GM18858 (cell line): ENCODE results near the gene CAMSAP1.

ENCODE experiments used
- ATAC-seq: cut with Tn5 transposase; IDR thresholded peaks from one replicate; pipeline ENCODE4 v1.9.1; 2021; ENCODE audit not compliant: unreplicated experiment

CAMSAP1 gene

DNA sequence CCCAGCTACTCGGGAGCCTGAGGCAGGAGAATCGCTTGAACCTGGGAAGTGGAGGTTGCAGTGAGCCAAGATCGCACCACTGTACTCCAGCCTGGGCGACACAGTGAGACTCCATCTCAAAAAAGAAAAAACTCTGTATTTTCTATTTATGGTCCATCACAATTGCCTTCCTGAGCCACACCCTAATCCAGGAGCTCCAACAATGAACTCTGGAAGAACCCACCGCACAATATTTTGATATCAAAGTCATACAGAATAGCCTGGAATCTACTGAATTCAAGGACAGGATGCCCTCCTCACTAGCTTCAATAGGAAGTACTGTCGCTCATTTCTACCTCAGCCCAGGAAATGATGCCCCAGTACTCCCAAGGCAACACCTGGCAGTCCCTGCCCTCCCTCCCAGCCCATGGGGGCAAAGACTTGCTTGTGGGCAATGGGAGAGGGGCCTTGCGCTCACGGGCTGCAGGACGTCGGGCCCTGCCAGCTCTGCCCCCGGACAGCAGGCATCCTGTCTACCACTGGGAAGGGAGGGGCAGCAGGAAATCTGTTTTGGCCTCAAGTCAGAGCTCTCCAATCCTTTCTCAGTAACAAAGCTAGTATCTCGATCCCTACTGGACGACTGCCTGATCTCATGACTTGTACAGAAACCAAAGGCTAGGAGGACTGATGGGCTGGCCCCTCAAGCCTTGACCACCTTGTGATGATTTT, 34.1 kb upstream of the CAMSAP1 start:
- ATAC-seq: no peak

DNA sequence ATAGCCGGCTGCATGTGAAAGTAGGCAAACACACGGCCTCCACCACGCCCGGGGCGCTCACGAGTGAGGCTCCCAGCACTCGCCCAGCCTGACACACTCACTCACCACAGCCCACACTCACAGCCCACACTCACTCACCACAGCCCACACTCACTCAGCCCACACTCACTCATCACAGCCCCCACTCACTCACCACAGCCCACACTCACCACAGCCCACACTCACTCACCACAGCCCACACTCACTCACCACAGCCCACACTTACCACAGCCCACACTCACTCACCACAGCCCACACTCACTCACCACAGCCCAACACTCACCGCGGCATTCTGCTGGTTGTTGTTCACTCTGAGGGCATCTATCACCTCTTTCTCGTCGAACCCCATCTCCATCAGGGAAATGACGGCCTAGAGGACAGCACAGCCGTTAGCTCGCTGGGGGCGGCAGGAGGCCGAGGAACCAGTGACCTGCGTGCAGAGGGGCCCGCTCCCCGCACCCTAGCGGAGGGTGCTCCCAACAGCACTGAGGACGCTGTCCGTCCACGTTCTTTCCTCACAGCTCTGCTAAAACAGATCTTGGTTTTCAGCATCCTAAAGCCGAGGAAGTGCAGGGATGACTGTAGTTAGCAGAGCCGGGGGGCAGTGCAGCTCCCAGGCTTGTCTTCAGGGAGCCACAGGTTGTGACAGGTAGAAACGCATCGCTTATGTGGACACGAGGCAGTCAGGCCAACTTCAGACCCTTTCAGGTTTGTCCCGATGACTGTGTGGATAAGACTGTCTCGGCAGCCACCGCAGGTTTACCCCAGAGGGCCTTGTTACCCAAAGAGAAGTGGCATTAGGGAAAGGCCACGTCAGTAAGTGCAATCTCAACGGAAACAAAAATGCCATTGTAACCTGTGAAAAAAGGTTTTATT, 32.3 kb upstream of the CAMSAP1 start:
- no peak for ATAC-seq

DNA sequence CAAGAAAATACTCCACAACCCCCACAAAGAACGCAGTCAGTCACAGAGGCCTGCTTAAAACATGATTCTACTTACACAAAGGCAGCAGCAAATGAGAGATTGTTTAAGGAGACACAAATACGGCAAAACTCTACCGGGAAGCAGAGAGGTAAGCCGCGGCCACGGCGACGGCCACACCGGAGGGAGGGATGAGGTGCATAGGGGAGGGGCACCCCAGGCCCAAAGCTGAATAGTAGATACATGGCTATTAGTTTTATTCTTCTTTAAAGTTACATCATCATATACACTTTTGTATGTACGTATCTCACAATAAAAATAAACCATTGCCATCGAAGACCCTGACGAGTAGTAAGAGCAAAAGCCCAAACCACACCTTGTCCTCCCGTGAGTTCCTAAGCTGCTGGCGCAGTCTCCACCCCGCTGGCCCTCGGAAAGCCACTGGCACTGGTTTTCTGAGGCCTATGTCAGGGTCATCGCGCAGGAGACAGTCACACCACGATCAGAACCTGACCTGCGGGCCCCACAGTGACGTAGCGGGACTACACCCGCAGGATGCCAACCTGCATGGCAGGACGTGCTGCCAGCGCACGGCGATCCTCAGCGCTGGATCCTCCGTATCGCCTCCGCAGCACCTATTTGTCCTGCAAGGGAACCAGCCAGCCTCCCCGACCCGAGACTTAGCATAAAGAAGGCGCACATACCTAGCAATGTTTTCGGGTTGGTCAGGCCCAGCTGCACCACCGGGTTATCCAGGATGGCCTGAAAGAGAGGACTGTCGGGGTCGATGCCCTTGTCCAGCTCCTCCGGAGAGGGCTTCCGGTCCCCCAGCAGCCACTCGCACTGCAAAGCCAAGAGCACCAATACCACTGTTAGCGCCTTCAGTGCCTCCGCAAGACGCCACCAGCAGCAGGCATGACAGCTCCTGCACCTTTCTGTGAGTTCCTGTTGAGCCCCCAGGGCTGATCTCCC, 30.5 kb upstream of the CAMSAP1 start:
- ATAC-seq: no peak

DNA sequence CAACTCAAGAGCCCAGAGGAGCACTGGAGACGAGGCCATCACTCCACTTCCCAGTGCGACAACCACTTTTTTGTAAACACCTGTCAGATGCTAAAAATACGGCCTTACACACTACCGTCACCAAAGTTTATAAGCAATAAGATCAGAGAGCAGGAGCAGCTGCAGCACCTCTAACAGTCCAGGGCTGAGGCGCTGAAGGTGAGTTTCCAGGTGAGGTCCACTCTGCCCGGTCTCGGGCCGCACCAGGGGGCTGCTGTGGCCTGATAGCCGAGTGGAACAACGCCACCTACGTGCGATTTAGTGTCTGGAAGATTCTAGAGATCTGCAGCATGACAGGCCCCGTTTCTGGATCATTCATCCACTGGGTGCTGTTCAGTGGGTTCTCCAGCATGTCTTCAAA, 25.8 kb upstream of the CAMSAP1 start:
- ATAC-seq: no peak

DNA sequence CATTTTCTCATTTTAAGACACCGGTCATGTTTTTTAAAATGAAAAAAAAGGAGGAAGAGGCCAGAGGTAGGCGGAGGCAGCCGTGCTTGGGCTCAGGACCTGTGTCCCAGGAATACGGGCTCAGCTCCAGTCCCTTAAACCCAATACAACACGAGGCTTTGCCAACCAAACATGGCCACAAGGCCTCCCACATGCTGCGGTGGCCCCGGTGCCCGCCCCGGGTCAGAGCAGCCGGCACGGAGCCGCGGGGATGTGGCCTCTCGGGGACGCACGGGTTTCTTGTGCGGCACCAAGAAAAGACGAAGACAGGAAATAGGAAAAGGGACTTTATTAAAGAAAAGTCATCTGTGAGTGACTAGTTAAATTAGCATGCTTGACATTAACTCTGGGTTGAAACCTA, 25.3 kb upstream of the CAMSAP1 start:
- no peak for ATAC-seq

DNA sequence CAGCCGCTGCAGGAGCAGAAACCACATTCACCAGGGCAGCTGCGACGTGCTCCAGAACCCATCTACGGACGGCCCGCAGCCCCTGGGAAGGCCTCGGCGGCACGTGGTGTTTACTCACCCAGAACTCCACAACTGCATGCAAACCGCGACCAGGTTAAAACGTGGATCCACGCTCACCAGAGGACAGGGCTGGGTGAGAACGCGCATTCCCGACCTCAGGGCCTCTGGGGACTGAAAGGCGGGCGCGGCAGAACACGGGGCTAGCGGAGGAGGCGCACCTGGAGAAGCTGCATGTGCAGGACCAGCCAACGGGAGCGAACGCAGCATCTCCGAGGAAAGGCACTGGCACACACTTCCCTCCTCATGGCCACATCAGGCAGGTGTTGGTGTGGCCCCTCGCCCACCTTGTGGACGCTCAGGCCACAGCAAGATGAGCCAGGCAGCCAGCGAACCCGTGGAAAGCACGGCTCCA, 24.0 kb upstream of the CAMSAP1 start:
- ATAC-seq: no peak

DNA sequence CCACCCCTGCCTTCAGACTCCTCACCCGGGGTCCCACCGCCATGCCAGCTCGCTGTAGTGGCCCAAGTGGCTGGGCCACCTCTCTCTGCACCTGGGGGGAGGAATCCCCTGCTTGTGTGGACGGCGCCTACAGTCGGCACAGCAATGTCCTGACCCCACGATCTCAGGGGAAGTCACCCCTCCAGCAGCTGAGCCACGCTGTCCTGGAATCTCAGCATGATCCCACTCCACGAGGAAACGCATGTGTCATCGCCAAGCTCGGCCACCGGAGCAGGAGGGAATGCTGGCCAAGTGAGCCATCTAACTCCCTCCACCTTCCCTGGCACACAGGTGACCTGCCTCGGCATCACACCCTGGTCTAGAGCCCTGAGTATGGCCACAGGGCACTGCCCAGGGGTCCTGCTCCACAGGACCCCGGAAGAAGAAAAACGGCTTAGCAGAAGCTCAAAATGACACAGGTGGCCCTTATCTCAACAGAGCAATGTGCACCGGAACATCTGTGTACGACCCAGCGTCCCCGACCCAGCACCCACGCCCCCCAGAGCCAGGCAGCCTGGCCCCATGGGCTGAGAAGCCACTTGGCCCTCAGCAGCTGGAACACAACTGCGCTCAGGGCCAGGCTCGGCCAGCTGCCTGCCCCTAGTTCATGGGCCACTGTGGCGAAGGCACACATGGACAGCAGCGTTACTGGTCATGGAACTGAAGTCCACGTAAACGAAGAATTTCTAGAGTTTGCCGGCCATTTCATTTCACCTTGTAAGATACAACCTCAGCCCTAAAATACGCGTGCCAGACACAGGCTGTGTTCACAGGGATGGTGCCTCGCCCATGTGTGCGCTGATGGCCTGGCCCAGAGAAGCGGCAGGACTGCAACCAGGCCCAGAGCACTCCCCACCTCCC, 23.4 kb upstream of the CAMSAP1 start:
- no peak for ATAC-seq

DNA sequence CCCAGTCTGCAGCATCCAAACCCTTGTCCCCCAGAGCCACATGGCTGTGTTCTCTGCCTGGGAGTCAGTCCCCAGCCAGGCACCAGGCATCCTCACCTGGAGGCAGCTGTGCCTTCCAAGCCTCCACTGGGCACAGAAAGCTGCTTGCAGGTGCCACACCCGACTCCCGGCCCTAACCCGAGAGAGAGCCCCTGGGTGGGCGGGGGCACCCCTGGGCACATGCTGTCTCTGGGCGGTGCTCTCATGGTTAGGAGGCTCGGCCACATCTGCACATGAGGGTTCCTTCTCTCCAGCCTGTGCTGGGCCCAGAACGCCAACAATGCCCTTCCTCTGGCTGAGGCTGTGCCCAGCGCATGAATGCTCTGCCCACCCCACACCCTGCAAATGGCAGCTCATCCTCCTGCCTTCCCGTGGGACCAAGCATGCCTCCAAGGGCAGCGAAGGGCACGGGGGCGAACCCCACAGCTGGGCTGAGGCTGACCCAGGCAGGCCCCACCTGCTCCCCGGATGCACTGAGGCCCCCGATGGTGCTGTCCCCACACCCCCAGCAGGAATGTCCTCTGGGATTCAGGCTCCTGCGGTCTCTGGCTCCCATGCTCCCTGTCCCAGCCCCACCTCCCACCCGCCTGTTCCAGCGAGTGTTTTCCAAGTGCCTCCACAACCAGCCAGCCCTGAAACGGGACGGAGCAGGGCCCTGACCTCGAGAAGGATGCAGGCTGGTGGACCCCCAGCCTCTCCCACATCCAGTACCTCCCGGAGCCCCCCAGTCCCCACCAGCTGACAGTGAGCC, 22.5 kb upstream of the CAMSAP1 start:
- ATAC-seq: no peak

DNA sequence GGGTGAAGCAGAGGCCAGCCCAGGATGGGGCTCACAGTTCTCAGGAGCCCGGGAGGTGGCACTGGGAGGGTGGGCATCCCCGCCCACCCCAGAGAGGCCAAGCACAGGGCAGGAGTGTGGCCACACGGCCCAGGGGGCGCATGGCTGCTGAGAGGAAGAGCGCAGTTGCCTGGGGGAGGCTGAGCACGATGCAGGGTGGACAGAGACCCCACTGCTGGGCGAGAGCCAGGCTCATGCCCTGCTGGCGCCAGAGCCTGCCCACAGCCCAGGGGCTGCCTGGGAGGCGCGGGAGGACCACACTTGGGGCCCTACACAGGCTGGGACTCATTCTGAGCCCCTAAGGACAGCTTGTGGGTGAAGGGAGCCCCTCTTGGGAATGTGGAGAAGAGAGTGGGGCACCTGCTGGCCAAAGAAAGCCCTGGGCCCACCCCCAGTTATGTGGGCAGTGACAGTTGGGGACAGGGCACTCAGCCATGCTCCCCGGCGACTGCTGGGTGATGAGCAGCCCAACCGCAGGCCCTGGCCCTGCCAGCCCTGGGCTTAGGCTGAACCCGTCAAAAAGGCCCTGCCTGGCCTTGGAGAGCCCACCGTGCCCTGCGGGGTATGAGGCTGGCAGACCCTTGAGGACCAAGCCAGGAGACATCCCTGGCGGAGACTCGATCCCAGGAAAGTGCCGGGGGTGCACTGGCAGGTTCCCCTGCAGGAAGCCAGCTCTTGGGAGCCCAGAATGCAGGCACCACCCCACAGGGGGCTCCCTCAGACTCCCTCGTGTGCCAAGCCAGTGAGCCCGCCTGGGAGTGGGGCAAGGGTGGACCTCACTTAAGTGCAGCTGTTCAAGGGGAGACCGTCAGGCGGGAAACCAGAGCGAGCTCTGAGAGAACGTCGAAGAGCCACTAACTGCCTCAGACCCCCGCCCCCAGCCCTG, 21.6 kb upstream of the CAMSAP1 start:
- ATAC-seq: no peak

DNA sequence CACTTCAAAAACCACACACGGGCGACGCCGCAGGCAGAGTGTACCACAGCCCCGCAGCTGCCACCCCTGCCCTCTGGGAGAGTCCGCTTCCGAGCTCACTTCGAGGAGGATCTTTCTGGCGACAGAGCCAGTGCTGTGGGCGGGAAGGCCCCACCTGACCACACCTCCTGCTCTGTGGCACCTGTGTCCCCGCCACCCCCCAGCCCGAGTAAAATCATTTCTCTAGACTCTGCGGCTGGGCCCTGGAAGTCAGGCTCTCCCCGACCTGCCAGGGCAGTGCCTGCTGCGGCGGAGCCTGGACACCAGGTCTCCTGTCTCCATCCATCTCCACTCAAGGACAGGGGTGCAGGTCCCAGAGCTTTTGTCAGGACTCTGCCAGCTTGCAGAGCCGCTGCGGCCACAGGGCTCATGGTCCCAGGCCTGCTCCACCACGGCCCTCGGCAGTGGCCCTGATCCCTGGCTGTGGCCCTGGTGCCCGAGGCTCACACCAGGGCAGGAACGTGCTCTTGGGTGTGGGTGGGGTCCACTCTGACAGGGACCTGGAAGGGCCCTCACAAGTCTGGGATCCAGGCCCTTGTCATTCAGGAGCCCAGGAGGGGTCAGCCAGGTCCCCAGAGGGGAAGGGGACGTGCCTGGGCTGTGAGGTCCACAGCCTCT, 20.9 kb upstream of the CAMSAP1 start:
- no peak for ATAC-seq

DNA sequence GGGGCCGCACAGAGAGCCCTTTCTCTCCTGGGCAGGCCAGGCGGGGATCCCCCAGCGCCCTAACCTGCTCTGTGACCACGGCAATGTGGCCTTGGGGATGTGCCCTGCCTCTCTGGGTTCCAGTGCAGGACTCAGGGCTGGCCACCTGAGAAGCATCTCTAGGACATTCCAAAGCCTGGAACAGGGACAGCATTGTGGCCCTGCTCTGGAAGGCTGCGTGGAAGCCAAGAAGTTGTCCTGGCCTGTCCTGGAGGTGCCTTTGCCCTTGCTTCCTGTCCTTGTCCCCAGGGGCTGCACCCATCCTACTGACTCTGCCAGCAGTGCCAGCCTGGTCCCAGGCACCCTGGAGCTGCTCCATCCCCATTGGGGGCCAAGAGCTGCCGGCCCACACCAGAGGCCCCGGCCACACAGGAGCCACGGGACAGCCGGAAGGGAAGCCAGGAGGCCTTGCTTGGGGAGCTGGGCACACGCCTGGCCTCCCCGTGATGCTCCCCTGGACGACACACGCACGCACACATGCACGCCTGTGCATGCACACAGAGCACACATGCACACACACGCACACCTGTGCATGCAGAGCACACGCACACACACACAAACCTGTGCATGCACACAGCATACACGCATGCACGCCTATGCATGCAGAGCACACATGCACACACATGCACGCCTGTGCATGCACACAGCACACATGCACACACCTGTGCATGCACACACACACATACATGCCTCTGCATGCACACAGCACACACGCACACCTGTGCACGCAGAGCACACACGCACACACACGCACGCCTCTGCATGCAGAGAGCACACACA, 20.1 kb upstream of the CAMSAP1 start:
- ATAC-seq: no peak

DNA sequence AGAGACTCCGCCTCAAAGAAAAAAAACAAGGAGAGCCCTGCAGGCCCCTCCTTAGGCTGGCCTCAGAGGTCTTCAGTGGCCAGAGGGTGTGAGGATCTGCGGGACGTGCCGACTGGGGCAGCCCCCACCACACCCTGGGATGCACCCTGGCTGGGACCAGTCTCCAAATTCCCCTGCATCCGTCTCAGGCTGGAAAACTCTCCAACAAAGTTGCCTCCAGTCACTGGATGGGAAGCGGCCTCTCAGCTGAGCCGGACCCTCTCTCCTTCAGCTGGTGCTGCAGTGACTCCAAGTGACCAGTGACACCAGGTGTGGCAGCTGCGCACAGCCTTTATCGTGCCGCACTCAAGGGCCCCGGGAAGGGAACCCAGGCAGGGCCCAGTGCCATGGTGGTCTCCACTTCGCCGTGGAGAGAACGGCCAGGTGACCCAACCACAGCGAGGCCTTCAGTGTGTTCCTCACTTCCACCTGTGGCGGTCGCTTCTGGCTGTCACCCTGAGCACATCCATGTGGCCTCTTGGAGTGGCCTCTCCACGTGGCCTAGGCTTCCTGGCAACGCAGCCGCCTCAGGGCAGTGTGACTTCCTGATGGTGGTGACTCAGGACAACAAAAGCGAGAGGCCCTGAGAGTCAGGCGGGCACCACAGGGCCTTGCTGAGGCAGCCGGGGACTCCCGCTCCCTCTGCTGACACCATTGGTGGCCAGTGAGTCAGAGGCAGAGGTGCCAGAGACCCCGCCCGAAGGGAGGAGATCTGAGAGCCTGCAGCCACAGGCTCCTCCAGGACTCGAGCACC, 19.3 kb upstream of the CAMSAP1 start:
- ATAC-seq: no peak

DNA sequence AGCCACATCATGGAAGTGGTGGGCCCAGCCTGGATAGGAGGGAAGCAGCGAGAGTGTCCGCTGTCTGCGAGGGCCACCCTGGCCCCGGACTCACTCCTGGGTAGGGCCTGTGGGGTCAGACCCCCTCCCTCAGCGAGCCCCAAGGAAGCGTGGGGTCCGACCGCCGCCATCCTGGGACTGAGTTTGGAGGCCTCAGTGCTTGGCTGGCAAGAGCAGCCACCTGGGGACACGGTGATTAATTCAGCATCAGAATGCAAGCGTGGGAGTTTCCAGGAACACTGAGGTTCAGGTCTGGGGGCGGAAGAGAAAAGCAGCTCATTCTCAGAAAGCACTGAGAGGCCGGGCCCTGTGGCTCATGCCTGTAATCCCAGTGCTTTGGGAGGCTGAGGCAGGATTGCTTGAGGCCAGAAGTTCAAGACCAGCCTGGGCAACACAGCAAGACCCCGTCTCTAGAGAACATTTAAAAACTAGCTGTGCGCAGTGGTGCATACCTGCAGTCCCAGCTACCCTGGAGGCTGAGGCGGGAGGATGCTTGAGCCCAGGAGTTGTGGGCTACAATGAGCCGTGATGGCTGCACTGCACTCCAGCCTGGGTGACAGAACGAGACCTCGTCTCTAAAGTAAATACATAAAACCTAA, 18.3 kb upstream of the CAMSAP1 start:
- ATAC-seq: no peak

DNA sequence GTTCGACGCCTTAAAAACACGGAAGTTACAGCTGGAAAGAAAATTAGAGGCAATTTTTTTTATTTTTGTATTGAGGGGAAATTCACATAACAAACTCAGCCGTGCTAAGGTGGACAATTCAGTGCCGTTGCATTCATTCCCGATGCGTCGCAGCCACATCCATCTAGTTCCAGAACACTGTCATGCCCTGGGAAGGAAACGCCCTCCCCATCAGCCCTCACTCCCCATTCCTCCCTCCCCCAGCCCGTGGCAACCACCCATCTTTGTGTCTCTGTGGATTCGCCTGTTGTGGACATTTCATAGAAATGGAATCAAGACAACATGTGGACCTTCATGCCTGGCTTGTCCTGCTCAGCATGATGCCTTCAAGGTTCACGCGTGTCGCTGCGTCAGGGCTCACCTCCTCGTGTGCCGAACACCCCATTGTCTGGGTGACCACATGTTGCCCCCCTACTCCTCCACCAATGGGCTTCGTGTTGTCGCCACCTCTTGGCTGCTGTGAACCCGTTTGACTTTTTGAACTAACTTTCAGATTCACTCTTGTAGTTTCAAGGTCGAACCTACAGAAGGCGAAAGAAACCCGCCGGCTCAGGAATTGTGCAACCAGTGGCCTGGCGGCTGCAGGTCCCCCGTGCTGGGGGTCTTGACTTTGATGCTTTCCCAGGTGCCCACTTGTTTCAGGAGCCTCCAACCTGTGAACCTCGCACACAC, 17.4 kb upstream of the CAMSAP1 start:
- no peak for ATAC-seq

DNA sequence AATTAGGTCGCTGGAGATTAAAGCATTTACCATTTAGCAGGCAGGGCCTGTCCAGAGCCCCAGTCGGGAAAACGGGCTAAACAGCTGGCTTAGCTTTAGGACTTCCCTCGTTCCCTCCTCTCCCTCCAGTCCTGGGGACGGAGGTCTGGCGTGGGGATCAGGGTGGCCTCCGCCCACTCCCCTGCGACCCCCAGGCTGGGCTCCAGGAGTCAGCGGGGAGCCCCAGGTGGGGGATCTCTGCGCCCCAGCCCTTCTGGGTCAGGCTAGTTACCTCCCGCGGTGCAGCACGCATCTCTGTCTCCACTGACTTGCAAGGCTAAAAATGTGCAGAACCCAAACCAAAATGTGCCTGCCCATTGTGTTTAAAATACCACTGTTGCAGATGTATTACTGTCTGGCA, 16.2 kb upstream of the CAMSAP1 start:
- no peak for ATAC-seq
